ENCODE measurements around the gene CIBAR2.
"Not testable (repeated sequence)": the region's sequence is repeated elsewhere in the genome, so short reads cannot be mapped to it uniquely, and the experiment has no call there.

The CIBAR2 gene

DNA sequence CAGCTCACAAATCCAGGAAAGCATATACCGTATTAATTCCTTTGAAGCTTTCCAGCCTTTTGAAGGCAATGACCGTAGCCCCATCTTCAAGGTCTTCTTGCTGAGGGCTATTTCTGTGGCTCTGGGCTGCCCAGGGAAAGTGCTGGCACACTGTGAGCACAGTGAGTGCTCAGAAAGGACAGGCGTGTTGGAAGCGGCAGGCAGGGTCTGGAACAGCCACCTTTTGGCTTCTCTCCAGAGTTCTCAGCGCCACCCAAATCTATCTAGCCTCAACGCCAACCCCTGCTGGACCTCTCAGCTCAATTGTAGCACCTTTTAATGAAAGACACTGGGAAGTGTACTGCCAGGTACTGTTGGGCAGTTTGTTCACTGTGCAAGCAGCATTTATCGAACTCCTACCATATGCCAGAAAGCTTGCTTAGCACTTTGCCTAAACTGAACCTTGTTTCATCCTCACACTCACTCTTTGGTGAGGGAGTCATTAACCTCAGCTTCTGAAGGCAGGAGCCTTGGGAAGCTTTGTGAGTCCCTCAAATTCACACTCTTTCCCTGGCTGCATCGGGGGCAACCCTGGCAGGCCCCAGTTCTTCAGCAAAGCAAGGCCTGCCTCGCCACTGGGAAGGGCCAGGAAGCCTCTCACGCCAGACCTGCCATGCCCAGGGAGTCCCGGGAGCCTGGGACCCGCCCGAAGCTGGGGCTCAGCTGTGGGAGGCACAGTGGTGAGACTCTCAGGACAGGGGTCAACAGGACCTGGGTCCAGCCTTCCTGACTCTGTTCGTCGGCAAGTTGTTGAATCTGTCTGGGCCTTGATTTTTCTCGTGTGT lies 13.5 kb upstream of the CIBAR2 start:
- peaks cover 23% of the 10 kb centered on the region for H3K4me1 ChIP-seq (ENCODE audit: insufficient read depth, low read length)

DNA sequence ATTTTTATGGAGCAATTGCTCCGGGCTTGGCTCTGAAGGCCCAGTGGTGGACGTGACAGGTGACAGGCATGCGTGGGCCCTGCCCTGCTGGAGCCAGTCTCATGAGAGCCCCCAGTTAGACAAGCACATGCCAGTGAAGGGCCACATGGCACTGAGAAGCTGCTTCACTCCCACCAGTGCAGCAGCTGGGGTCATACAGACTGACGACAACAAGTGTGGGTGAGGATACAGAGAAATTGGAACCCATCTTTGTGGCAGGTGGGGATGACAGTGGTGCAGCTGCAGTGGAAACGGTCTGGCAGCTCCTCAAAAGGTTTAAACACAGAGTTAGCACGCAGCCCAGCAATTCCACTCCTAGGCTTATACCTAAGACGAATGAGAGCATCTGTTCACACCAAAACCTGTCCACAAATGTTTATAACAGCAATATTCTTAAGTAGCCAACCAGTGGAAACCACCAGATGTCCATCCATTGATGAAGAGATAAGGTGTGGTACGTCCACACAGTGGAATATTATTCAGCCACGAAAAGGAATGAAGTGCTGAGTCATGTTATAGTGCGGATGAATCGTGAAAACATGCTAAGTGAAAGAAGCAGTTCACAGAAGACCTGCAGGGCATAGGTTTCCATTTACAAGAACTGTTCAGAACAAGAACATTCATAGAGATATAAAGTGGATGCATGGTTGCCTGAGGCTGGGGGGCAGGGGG lies 12.5 kb upstream of the CIBAR2 start:
- H3K27me3 ChIP-seq (ENCODE audit: control insufficient read depth in 1 of 2, insufficient read depth in 2 of 2, low read length in 2 of 2) = no peaks in the 10 kb centered on the region
- H3K4me3 ChIP-seq (ENCODE audit: low read depth in 1 of 2, low read length in 2 of 2) = no peak overlapping the region
- H3K9ac ChIP-seq (ENCODE audit: low read length) = no peak overlapping the region
- H3K36me3 ChIP-seq (ENCODE audit: insufficient read depth, low read length) = no peaks in the 10 kb centered on the region
- no peaks in the 10 kb centered on the region for H3K9me3 ChIP-seq (ENCODE audit: low read length)
- peaks cover 13% of the 10 kb centered on the region for H3K4me1 ChIP-seq (ENCODE audit: insufficient read depth, low read length)
- no peak overlapping the region for H3K27ac ChIP-seq (ENCODE audit: low read depth, low read length)

More for the DNA sequence above, 13.5 kb upstream of the CIBAR2 start:
- Histone ChIP-seq H3K9ac (ENCODE audit: low read length) (no peak overlapping the region), H3K36me3 (ENCODE audit: insufficient read depth, low read length) (no peaks in the 10 kb centered on the region), H3K27me3 (ENCODE audit: control insufficient read depth in 1 of 2, insufficient read depth in 2 of 2, low read length in 2 of 2) (no peaks in the 10 kb centered on the region), H3K4me3 (ENCODE audit: low read depth in 1 of 2, low read length in 2 of 2) (no peak overlapping the region), H3K27ac (ENCODE audit: low read depth, low read length) (no peak overlapping the region), H3K9me3 (ENCODE audit: low read length) (no peaks in the 10 kb centered on the region)

DNA sequence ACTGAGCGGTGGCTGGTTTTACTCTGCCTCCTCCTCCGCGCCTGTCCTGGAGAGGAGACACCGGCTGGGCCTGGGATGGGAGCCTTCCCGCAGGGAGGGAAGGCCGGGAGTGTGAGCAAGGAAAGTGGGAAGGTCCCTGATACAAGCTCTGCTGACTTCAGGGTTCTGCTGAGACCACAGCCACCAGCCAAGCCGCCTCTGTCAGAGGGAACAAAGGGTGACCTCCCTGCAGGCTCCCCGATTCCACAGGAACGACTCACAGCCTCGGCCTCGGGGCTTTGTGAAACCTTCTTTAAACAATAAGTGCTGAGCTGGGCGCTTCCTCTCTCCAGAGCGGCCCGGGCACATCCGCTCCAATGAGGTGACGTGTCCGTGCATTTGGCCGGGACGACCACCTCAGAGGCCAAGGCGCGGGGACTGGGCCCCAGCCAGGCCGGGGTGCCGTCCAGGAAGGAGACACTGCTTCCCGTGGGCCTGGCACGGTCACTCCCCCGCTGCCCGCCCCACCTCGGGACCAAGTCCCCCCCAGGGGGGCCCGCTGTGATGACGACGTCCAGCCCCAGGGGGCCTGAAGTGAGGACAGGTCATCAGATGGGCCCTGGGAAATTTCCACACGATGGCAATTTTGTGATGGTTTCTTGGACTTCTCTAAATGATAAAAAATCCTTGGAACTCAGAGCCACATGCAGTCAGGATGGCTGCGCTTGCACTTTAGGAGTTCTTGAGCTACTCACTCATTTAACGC lies 11.8 kb upstream of the CIBAR2 start:
- Histone ChIP-seq H3K4me3 (ENCODE audit: low read depth in 1 of 2, low read length in 2 of 2) (no peak overlapping the region), H3K27me3 (ENCODE audit: control insufficient read depth in 1 of 2, insufficient read depth in 2 of 2, low read length in 2 of 2) (no peaks in the 10 kb centered on the region), H3K9me3 (ENCODE audit: low read length) (no peaks in the 10 kb centered on the region), H3K27ac (ENCODE audit: low read depth, low read length) (no peak overlapping the region), H3K4me1 (ENCODE audit: insufficient read depth, low read length) (peaks cover 10% of the 10 kb centered on the region), H3K9ac (ENCODE audit: low read length) (no peak overlapping the region), H3K36me3 (ENCODE audit: insufficient read depth, low read length) (no peaks in the 10 kb centered on the region)

DNA sequence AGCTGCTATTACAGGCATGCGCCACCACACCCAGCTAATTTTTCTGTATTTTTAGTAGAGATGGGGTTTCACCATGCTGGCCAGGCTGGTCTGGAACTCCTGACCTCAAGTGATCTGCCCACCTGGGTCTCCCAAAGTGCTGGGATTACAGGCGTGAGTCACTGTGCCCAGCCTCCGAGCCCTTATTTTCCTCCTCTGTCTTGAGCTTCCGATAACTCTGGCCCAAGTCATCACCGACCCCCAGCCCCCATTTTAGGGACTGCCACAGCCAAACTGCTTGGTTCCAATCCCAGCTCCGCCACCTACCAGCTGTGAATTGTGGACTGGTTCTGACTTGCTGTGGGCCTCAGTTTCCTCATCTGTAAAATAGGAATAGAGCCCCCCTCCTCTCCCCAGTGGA lies 11.2 kb upstream of the CIBAR2 start:
- not testable (repeated sequence) for H3K27me3 ChIP-seq (ENCODE audit: control insufficient read depth in 1 of 2, insufficient read depth in 2 of 2, low read length in 2 of 2); H3K9ac ChIP-seq (ENCODE audit: low read length); H3K9me3 ChIP-seq (ENCODE audit: low read length); H3K36me3 ChIP-seq (ENCODE audit: insufficient read depth, low read length); H3K4me3 ChIP-seq (ENCODE audit: low read depth in 1 of 2, low read length in 2 of 2); H3K27ac ChIP-seq (ENCODE audit: low read depth, low read length)
- H3K4me1 ChIP-seq (ENCODE audit: insufficient read depth, low read length) = peaks cover 10% of the 10 kb centered on the region

DNA sequence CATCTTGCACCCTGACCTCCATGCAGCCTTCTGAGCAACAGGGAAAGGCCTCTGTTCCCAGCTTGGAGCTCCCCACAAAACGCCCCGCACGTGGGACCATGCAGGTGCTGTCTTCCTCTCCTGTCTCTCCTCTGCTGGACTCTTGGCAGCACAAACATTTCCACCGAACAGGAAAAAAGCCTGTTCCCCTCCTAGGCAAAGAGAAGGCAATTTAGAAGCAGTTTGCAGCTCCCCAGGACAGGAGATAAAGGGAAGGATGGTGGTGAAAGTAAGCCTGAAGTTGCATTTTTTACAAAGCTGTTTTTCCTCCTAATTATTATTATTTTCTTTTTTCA lies 7.7 kb upstream of the CIBAR2 start:
- H3K36me3 ChIP-seq (ENCODE audit: insufficient read depth, low read length) = no peaks in the 10 kb centered on the region
- H3K9ac ChIP-seq (ENCODE audit: low read length) = no peak overlapping the region
- no peaks in the 10 kb centered on the region for H3K9me3 ChIP-seq (ENCODE audit: low read length)
- no peak overlapping the region for H3K27ac ChIP-seq (ENCODE audit: low read depth, low read length)
- H3K4me1 ChIP-seq (ENCODE audit: insufficient read depth, low read length) = no peaks in the 10 kb centered on the region
- no peaks in the 10 kb centered on the region for H3K27me3 ChIP-seq (ENCODE audit: control insufficient read depth in 1 of 2, insufficient read depth in 2 of 2, low read length in 2 of 2)
- no peak overlapping the region for H3K4me3 ChIP-seq (ENCODE audit: low read depth in 1 of 2, low read length in 2 of 2)

DNA sequence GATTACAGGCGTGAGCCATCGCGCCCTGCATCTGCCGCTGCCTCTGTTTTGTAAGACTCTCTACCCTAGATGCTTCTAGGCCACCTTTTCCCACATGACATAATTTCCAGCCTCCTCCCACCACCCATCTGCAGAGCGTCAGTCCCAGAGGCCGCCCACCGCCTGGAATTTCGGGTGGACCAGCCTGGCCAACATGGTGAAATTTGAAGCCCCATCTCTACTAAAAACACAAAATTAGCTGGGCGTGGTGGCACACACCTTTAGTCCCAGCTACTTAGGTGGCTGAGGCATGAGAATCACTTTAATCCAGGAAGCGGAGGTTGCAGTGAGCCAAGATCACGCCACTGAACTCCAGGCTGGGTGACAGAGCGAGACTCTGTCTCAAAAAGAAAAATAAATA lies 5.1 kb upstream of the CIBAR2 start:
- no peaks in the 10 kb centered on the region for H3K9me3 ChIP-seq (ENCODE audit: low read length)
- no peak overlapping the region for H3K4me3 ChIP-seq (ENCODE audit: low read depth in 1 of 2, low read length in 2 of 2)
- H3K4me1 ChIP-seq (ENCODE audit: insufficient read depth, low read length) = no peaks in the 10 kb centered on the region
- H3K36me3 ChIP-seq (ENCODE audit: insufficient read depth, low read length) = no peaks in the 10 kb centered on the region
- H3K9ac ChIP-seq (ENCODE audit: low read length) = no peak overlapping the region
- H3K27me3 ChIP-seq (ENCODE audit: control insufficient read depth in 1 of 2, insufficient read depth in 2 of 2, low read length in 2 of 2) = no peaks in the 10 kb centered on the region
- H3K27ac ChIP-seq (ENCODE audit: low read depth, low read length) = no peak overlapping the region

DNA sequence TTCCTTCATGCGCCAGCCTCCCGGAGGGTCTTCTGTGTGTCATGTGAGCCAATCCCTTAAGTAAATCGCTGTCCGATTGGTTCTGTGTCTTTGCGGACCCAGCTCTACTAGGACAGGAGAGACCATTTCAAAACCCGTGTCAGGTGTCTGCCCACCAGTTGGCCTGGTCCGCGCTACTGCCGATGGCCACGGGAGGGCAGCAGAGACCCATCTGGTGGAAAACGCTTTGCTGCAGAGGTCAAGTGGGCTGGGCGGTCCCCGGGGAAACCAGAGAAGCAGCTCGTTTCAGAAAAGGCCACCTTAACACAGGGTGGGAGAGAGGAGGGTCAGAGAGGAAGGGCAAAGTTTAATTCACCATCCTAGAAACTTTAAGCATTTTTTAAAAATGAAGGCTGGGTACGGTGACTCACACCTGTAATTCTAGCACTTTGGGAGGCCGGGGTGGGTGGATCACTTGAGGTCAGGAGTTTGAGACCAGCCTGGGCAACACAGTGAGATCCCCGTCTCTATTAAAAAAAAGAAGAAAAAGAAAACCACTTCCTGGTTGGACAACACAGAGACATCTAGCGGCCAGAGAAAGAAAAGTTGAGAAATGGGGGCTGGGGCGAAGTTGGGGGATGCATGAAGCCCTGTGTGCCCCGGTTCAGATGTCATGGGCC lies 2.8 kb upstream of the CIBAR2 start:
- no peaks in the 10 kb centered on the region for H3K36me3 ChIP-seq (ENCODE audit: insufficient read depth, low read length)
- peak overlapping the region in 1 of 2 donors; percentile 45 for H3K4me3 ChIP-seq (ENCODE audit: low read depth in 1 of 2, low read length in 2 of 2)
- no peak overlapping the region for H3K9ac ChIP-seq (ENCODE audit: low read length)
- H3K27ac ChIP-seq (ENCODE audit: low read depth, low read length) = no peak overlapping the region
- no peaks in the 10 kb centered on the region for H3K4me1 ChIP-seq (ENCODE audit: insufficient read depth, low read length)
- no peaks in the 10 kb centered on the region for H3K27me3 ChIP-seq (ENCODE audit: control insufficient read depth in 1 of 2, insufficient read depth in 2 of 2, low read length in 2 of 2)
- H3K9me3 ChIP-seq (ENCODE audit: low read length) = no peaks in the 10 kb centered on the region

DNA sequence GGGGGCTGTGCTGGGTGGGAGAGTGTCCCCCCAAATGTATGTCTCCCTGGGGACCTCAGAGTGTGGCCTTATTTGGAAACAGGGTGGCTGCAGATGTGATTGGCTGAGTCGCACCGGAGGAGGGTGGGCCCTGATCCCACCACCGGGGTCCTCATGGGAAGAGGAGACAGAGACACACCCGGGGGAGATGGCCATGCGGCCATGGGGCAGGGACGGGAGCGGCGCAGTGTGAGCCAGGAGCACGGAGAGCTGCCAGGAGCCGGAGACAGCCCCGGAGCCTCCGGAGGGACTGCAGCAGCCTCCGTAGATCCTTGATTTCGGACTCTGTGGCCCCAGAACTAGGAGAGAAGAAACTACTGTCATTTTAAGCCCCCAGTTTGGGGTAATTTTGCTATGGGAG lies 1.6 kb upstream of the CIBAR2 start:
- Histone ChIP-seq H3K27me3 (ENCODE audit: control insufficient read depth in 1 of 2, insufficient read depth in 2 of 2, low read length in 2 of 2) (no peaks in the 10 kb centered on the region), H3K9ac (ENCODE audit: low read length) (no peak overlapping the region), H3K4me1 (ENCODE audit: insufficient read depth, low read length) (no peaks in the 10 kb centered on the region), H3K4me3 (ENCODE audit: low read depth in 1 of 2, low read length in 2 of 2) (no peak overlapping the region), H3K27ac (ENCODE audit: low read depth, low read length) (no peak overlapping the region), H3K36me3 (ENCODE audit: insufficient read depth, low read length) (no peaks in the 10 kb centered on the region), H3K9me3 (ENCODE audit: low read length) (no peaks in the 10 kb centered on the region)

DNA sequence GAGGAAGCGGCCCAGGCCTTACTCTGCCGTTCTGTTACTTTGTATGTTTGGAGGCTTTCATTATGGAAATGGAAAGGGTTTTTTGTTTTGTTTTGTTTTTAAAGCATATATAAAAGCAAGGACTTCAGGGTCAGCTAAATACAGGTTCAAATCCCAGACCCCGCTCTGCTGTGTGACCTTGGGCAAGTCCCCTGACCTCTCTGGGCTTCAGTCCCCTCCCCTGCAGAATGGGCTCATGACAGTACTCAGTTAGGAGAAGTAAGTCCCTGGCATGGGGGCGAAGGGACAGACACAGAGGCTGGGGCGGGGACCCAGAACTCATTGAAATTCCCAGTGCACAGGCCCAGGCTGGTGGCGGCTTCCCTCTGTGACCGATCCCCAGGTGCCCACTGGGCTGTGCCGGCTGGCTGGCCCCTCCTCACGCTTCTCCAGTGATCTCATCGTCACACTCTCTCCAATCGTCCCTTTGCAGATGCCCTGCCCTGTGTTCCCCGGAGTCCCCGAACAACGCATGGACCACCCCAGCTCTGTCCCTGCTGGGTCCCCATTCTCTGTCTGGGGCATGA lies 979 bp upstream of the CIBAR2 start:
- H3K9me3 ChIP-seq (ENCODE audit: low read length) = no peaks in the 10 kb centered on the region
- H3K27me3 ChIP-seq (ENCODE audit: control insufficient read depth in 1 of 2, insufficient read depth in 2 of 2, low read length in 2 of 2) = no peaks in the 10 kb centered on the region
- no peak overlapping the region for H3K27ac ChIP-seq (ENCODE audit: low read depth, low read length)
- no peak overlapping the region for H3K4me3 ChIP-seq (ENCODE audit: low read depth in 1 of 2, low read length in 2 of 2)
- H3K4me1 ChIP-seq (ENCODE audit: insufficient read depth, low read length) = no peaks in the 10 kb centered on the region
- H3K36me3 ChIP-seq (ENCODE audit: insufficient read depth, low read length) = no peaks in the 10 kb centered on the region
- H3K9ac ChIP-seq (ENCODE audit: low read length) = no peak overlapping the region

DNA sequence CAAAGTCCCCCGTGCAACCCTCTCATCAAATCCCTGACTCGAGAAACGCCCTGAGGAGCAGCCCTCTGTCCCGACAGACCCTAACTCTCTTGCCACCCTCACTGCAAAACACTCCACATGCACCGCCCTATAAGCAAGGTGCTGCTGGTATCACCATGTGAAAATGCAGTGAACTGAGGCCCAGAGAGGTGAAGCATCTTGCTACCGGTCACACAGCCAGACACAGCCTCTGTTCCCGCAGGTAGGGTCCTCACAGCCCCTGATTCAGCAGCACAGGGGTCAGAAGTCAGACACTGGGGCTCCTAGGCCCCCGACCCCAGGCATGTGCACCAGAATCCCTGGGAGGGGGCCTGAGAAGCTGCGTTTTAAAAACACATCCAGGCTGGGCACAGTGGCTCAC lies 1.1 kb downstream of the CIBAR2 start:
- H3K4me3 ChIP-seq (ENCODE audit: low read depth in 1 of 2, low read length in 2 of 2) = no peak overlapping the region
- H3K9ac ChIP-seq (ENCODE audit: low read length) = no peak overlapping the region
- no peak overlapping the region for H3K27ac ChIP-seq (ENCODE audit: low read depth, low read length)

DNA sequence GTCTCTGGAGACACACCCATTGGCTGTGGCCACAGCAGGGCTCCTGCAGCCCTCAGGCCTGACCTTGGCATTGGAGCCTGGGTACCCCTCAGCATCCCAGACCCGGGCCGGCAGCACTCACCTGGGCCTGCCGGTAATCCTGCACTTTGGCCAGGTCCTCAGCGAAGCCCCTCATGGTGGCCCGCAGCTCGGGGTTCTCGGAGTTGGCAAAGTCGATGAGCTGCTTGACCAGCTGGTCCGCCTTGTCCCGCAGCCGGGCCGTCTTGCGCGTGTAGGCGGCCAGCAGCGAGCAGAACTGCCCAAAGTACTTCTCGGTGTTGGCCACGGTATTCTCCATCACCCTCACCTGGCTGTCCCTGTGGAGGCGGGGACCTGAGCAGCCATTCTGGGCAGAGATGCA lies 2.2 kb downstream of the CIBAR2 start:
- Histone ChIP-seq H3K9ac (ENCODE audit: low read length) (no peak overlapping the region), H3K4me1 (ENCODE audit: insufficient read depth, low read length) (no peaks in the 10 kb centered on the region), H3K27me3 (ENCODE audit: control insufficient read depth in 1 of 2, insufficient read depth in 2 of 2, low read length in 2 of 2) (no peaks in the 10 kb centered on the region), H3K36me3 (ENCODE audit: insufficient read depth, low read length) (no peaks in the 10 kb centered on the region), H3K9me3 (ENCODE audit: low read length) (no peaks in the 10 kb centered on the region), H3K4me3 (ENCODE audit: low read depth in 1 of 2, low read length in 2 of 2) (no peak overlapping the region), H3K27ac (ENCODE audit: low read depth, low read length) (no peak overlapping the region)

More for the DNA sequence above, 1.1 kb downstream of the CIBAR2 start:
- Histone ChIP-seq H3K4me1 (ENCODE audit: insufficient read depth, low read length) (no peaks in the 10 kb centered on the region), H3K9me3 (ENCODE audit: low read length) (no peaks in the 10 kb centered on the region), H3K36me3 (ENCODE audit: insufficient read depth, low read length) (no peaks in the 10 kb centered on the region), H3K27me3 (ENCODE audit: control insufficient read depth in 1 of 2, insufficient read depth in 2 of 2, low read length in 2 of 2) (no peaks in the 10 kb centered on the region)

Data from muscle layer of colon (tissue), 2 donors.